Ascending aorta (tissue), 2 donors: Measurements from ENCODE around the gene CD22. TPM values are rescaled to one million over a fixed set of nuclear protein-coding genes. Genes with fewer than 3 reads are reported as not detected.

Source experiments
- DNase-seq, 2 donors: peaks; one replicate each; pipeline ENCODE4 v3.0.0-alpha.2; 2019; ENCODE audit warnings: low spot score in 2 of 2
- H3K27ac ChIP-seq, 2 donors: fragments of 200-600 bp; sonication (generic); one replicate each; pipeline ENCODE4 v1.5.1; 2016 to 2017; ENCODE audit warnings: mild to moderate bottlenecking in 1 of 2
- H3K27me3 ChIP-seq: fragments of 200-600 bp; sonication (generic); one replicate; pipeline ENCODE4 v1.5.1; 2017
- H3K36me3 ChIP-seq, 2 donors: fragments of 200-600 bp; sonication (generic); one replicate each; pipeline ENCODE4 v1.5.1; 2016
- H3K4me1 ChIP-seq, 2 donors: fragments of 200-600 bp; sonication (generic); one replicate each; pipeline ENCODE4 v1.5.1; 2016 to 2017; ENCODE audit warnings: mild to moderate bottlenecking in 1 of 2
- H3K4me3 ChIP-seq, 2 donors: fragments of 200-600 bp; sonication (generic); one replicate each; pipeline ENCODE4 v1.5.1; 2016 to 2017; ENCODE audit warnings: mild to moderate bottlenecking in 1 of 2
- H3K9me3 ChIP-seq, 2 donors: fragments of 200-600 bp; sonication (generic); one replicate each; pipeline ENCODE4 v1.5.1; 2016
- CTCF ChIP-seq, 3 experiments: fragments of 200-600 bp in 2 of 3; fragments of 450-650 bp in 1 of 3; sonication (generic) in 2 of 3; IDR thresholded peaks; one replicate each; pipeline ENCODE4 v1.5.1; 2016 to 2019; ENCODE audit warnings: antibody characterized with exemption in 3 of 3, mild to moderate bottlenecking in 1 of 3, moderate library complexity in 1 of 3
- intact Hi-C: fragments of 100-400 bp; cut with DNase I; formaldehyde crosslinking; loops from one replicate; pipeline ENCODE4 v1.15.1; 2023
- total RNA-seq: library from RNA; depleted of rRNA; stranded (reverse); fragments of >200 nt; gene quantifications from one replicate; pipeline ENCODE4 v1.1.0, GENCODE V29; 2016

The CD22 gene
- total RNA-seq, 1 donor from 2014 or later, result 0.75 TPM

- H3K9me3 ChIP-seq, result no peaks in the 10 kb centered on the region
- H3K27ac ChIP-seq, result no peak overlapping the region
- no peak for DNase-seq
- no peak overlapping the region for H3K4me3 ChIP-seq
- H3K36me3 ChIP-seq, result no peaks in the 10 kb centered on the region
- no peaks in the 10 kb centered on the region for H3K4me1 ChIP-seq
- intact Hi-C loops, result no loop called here
- H3K27me3 ChIP-seq, result no peaks in the 10 kb centered on the region
- TF ChIP-seq CTCF (IDR thresholded peaks at IDR 0.05), result no peak
Measured at GRCh38 chr19:35362261-35363000, 33.4 kb downstream of the CD22 start.

- no peak overlapping the region for H3K4me3 ChIP-seq
- no peaks in the 10 kb centered on the region for H3K27me3 ChIP-seq
- no peak for DNase-seq
- no peaks in the 10 kb centered on the region for H3K36me3 ChIP-seq
- intact Hi-C loops, result no loop called here
- H3K27ac ChIP-seq, result no peak overlapping the region
- TF ChIP-seq CTCF (IDR thresholded peaks at IDR 0.05), result no peak
- no peaks in the 10 kb centered on the region for H3K9me3 ChIP-seq
- no peaks in the 10 kb centered on the region for H3K4me1 ChIP-seq
Measured at GRCh38 chr19:35363001-35363590, 34.1 kb downstream of the CD22 start.

GRCh38 chr19:35363711-35364425, 34.9 kb downstream of the CD22 start:
- intact Hi-C loops, result no loop called here
- Histone ChIP-seq H3K4me1 (no peaks in the 10 kb centered on the region), H3K4me3 (no peak overlapping the region), H3K9me3 (no peaks in the 10 kb centered on the region), H3K27me3 (no peaks in the 10 kb centered on the region), H3K36me3 (no peaks in the 10 kb centered on the region), H3K27ac (no peak overlapping the region)
- no peak for DNase-seq
- no peak for TF ChIP-seq CTCF (IDR thresholded peaks at IDR 0.05)

- H3K9me3 ChIP-seq, result peaks cover 0 to 4% of the 10 kb centered on the region in 2 donors
- no peaks in the 10 kb centered on the region for H3K36me3 ChIP-seq
- no peaks in the 10 kb centered on the region for H3K4me1 ChIP-seq
- intact Hi-C loops, result no loop called here
- no peak overlapping the region for H3K4me3 ChIP-seq
- no peaks in the 10 kb centered on the region for H3K27me3 ChIP-seq
- TF ChIP-seq CTCF (IDR thresholded peaks at IDR 0.05), result no peak
- DNase-seq, result no peak
- H3K27ac ChIP-seq, result no peak overlapping the region
Measured at GRCh38 chr19:35365303-35365702, 36.3 kb downstream of the CD22 start.

GRCh38 chr19:35368378-35368777, 39.4 kb downstream of the CD22 start:
- no peak for TF ChIP-seq CTCF (IDR thresholded peaks at IDR 0.05)
- no peak overlapping the region for H3K27ac ChIP-seq
- intact Hi-C loops, result no loop called here
- H3K4me3 ChIP-seq, result no peak overlapping the region
- no peaks in the 10 kb centered on the region for H3K4me1 ChIP-seq
- H3K9me3 ChIP-seq, result peaks cover 0 to 4% of the 10 kb centered on the region in 2 donors
- H3K36me3 ChIP-seq, result no peaks in the 10 kb centered on the region
- H3K27me3 ChIP-seq, result no peaks in the 10 kb centered on the region
- no peak for DNase-seq
